ENCODE measurements around the gene DENND4B. TPM values are rescaled to one million over a fixed set of nuclear protein-coding genes. Genes with fewer than 3 reads are reported as not detected.

Gene DENND4B
- total RNA-seq, 2 donors from 2014 or later: 22.0 to 26.6 TPM

DNA sequence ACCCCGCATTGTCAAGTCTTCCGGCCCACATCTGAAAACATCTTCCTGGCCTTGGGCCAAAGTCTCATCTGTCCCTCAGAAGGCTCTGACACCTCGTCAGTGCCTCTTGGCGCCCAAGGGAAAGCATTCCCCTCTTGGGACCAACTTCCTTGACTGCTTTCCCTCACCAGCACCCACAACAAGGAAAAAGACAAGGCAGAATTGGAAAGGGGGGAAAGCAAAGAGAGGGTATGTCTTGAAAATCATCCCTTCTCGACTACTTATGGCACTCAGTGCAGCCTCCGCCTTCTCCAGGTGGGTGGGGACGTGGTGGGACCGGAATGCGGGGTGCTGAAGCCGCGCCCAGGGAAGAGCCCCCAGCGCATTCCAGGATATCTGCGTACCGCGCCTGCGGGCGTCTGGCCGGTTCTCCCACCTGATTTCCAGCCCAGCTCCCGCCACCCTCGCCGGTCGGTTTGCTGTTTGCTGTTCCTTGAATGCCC, 17.4 kb upstream of the DENND4B start:
- no peaks in the 10 kb centered on the region for H3K27me3 ChIP-seq
- DNase-seq (ENCODE audit: low spot score): no peak
- H3K4me3 ChIP-seq: peak overlapping the region; percentile 79 to 81
- peak overlapping the region; percentile 97 to 98 for H3K27ac ChIP-seq
- peaks cover 16% of the 10 kb centered on the region for H3K36me3 ChIP-seq
- no peaks in the 10 kb centered on the region for H3K9me3 ChIP-seq
- H3K4me1 ChIP-seq: peaks cover 0 to 76% of the 10 kb centered on the region in 2 donors
- no peak for TF ChIP-seq CTCF (IDR thresholded peaks at IDR 0.05)

GRCh38 chr1:153963030-153963849, 16.7 kb upstream of the DENND4B start, which contains the start of gene SLC39A1:
TSS of gene SLC39A1 (minus strand) at chr1:153963537. CDS start at chr1:153962715, 822 bp downstream.
- peaks cover 16% of the 10 kb centered on the region for H3K36me3 ChIP-seq
- peak within 1 kb of the TSS; percentile 79 to 81 for H3K4me3 ChIP-seq
- H3K27ac ChIP-seq: peak within 1 kb of the TSS; percentile 97 to 98
- TF ChIP-seq CTCF (IDR thresholded peaks at IDR 0.05): no peak
- H3K27me3 ChIP-seq: no peaks in the 10 kb centered on the region
- H3K4me1 ChIP-seq: peaks cover 0 to 72% of the 10 kb centered on the region in 2 donors
- DNase-seq (ENCODE audit: low spot score): peak; percentile 99
- no peaks in the 10 kb centered on the region for H3K9me3 ChIP-seq

DNA sequence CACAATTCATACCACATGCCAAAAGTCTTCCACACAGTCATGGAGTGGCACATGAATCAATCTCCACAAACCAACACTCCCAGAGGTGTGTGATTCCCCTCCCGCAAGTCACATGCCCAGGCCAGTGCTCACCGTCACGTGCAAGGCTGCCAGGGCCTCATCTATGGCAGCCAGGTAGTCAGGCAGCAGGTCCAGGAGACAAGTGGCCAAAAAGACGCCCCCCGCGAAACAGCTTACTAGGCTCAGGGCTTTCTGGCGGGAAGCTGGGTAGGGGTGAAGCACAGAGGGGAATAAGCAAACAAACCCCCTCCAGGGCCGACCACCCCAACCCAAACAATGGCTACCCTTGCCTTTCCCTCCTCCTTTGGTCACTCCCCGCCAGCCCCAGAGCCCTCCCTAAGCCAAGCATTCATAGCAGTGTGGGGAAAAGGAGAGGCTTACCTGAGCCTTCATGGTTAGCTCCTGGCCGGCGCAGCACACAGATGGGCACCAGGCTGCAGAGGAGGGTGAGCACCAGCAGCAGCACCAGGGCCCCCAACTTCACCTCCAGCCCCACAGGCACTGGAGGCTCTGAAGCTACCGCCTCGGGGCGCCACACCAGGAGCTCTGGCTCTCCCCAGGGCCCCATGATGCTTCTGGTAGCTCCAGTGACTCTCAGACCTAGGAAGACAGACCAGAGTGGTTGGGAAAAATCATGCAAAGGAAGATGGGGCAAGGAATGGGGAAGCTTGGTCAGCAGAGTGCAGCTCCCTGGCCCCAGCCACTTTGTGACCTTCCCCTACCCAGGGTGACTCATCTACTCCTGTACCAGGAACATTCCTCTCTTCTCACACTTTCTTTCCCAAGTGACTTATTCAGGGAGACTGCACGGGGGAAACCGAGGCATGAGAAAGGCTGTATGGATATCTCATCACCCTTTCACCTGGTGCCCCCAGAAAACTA, 15.8 kb upstream of the DENND4B start:
- Histone ChIP-seq H3K4me3 (peak overlapping the region; percentile 79 to 81), H3K36me3 (peaks cover 16% of the 10 kb centered on the region), H3K27me3 (no peaks in the 10 kb centered on the region), H3K27ac (peak overlapping the region; percentile 97 to 98), H3K9me3 (no peaks in the 10 kb centered on the region), H3K4me1 (peaks cover 0 to 73% of the 10 kb centered on the region in 2 donors)
- DNase-seq (ENCODE audit: low spot score): peak; percentile 76
- no peak for TF ChIP-seq CTCF (IDR thresholded peaks at IDR 0.05)

DNA sequence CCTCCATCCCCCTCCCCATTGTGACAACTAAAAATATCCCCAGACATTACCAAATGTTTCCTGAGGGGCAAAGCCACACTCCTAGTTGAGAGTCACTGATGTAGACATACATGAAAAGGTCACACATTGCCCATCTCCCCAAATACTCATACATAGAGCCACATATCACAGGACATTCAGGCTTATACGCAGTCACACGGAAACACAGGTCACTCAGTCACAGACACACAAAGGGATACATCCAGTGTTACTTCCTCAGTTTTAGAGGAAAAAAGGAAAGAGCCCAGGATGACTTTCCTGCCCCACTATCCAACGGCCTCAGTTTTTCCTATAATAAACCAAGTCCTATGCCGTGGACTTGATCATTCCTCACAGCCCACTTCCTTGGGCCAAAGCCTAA, 14.9 kb upstream of the DENND4B start:
- no peak for DNase-seq (ENCODE audit: low spot score)
- no peak for TF ChIP-seq CTCF (IDR thresholded peaks at IDR 0.05)
- Histone ChIP-seq H3K9me3 (no peaks in the 10 kb centered on the region), H3K27me3 (no peaks in the 10 kb centered on the region), H3K36me3 (peaks cover 16% of the 10 kb centered on the region), H3K4me1 (peaks cover 0 to 77% of the 10 kb centered on the region in 2 donors), H3K4me3 (peak overlapping the region in 1 of 2 donors; percentile 81), H3K27ac (peak overlapping the region; percentile 97 to 98)

DNA sequence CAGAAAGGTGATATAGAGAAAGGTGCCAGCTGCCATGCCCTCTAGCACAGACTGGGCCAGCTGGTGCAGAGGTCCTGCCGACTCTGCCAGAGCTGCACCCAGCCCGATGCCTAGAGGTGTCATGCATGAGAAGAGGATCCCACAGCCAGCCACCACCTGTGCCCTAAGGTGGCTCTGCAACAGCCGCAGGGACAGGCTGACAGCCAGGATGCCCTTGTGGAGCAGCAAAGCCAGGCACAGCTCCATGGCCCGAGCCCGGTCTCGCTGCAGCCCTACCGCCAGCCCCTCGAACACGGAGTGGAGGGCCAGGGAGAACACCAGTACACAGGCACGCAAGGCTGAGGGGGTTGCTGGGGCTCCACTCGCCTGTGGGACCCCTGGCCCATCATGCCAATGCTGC, 13.7 kb upstream of the DENND4B start:
- no peak overlapping the region for H3K4me3 ChIP-seq
- H3K27me3 ChIP-seq: no peaks in the 10 kb centered on the region
- DNase-seq (ENCODE audit: low spot score): no peak
- no peaks in the 10 kb centered on the region for H3K9me3 ChIP-seq
- H3K4me1 ChIP-seq: peaks cover 0 to 80% of the 10 kb centered on the region in 2 donors
- H3K36me3 ChIP-seq: peaks cover 16% of the 10 kb centered on the region
- peak overlapping the region; percentile 94 to 97 for H3K27ac ChIP-seq
- no peak for TF ChIP-seq CTCF (IDR thresholded peaks at IDR 0.05)
